ENCODE measurements around the gene ERLEC1.
"Not testable (repeated sequence)": the region's sequence is repeated elsewhere in the genome, so short reads cannot be mapped to it uniquely, and the experiment has no call there.

DNA sequence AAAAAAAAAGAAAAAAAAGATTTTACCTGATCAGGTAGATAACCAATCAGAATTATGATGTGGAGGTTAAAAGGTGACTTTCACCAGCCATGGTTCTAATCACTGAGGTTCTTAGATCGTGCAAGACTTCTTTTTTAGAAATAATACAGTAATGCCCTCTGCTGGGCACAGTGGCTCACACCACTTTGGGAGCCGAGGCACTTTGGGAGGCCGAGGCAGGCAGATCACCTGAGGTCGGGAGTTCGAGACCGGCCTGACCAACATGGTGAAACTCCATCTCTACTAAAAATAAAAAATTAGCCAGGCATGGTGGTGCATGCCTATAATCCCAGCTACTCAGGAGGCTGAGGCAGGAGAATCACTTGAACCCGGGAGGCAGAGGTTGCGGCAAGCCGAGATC is 36.8 kb downstream of the ERLEC1 start:
- not testable (repeated sequence) for TF ChIP-seq EP300 (IDR thresholded peaks at IDR 0.05)
- TF ChIP-seq, protein P1, sequence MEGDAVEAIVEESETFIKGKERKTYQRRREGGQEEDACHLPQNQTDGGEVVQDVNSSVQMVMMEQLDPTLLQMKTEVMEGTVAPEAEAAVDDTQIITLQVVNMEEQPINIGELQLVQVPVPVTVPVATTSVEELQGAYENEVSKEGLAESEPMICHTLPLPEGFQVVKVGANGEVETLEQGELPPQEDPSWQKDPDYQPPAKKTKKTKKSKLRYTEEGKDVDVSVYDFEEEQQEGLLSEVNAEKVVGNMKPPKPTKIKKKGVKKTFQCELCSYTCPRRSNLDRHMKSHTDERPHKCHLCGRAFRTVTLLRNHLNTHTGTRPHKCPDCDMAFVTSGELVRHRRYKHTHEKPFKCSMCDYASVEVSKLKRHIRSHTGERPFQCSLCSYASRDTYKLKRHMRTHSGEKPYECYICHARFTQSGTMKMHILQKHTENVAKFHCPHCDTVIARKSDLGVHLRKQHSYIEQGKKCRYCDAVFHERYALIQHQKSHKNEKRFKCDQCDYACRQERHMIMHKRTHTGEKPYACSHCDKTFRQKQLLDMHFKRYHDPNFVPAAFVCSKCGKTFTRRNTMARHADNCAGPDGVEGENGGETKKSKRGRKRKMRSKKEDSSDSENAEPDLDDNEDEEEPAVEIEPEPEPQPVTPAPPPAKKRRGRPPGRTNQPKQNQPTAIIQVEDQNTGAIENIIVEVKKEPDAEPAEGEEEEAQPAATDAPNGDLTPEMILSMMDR (IDR thresholded peaks at IDR 0.05), result not testable (repeated sequence)

Data from suprapubic skin (tissue), 3 donors.